SK-N-MC (cell line): ENCODE results near the gene TCTN1.

Source experiments
- FOXP2 ChIP-seq: optimal IDR thresholded peaks from 2 replicates; pipeline ENCODE3; 2011; ENCODE audit warnings: mild to moderate bottlenecking, moderate library complexity; ENCODE audit not compliant: insufficient read depth; ENCODE audit errors: extremely low read length, control extremely low read depth
- POLR2AphosphoS5 ChIP-seq: IDR thresholded peaks from 2 replicates; pipeline ENCODE4 v1.6.1; 2012; ENCODE audit warnings: mild to moderate bottlenecking, low read depth, low read length, borderline replicate concordance

GRCh38 chr12:110668480-110669192 is 54.7 kb downstream of the TCTN1 start:
- TF ChIP-seq POLR2AphosphoS5 (no peak), FOXP2 (no peak)
